NCI-H2227 (cell line): ENCODE measurements around the gene ESYT1.

Experiments used
- DNase-seq: peaks from one replicate; lab custom pipeline; 2025; ENCODE audit not compliant: unreplicated experiment; lab: John Stamatoyannopoulos, UW

ESYT1 gene

GRCh38 chr12:56172839-56173238 is 44.8 kb downstream of the ESYT1 start:
- no peak for DNase-seq

- DNase-seq = no peak
These were observed 50.3 kb downstream of the ESYT1 start for GRCh38 chr12:56178347-56178746.

GRCh38 chr12:56186957-56187356 is 58.9 kb downstream of the ESYT1 start:
- DNase-seq = no peak

DNA sequence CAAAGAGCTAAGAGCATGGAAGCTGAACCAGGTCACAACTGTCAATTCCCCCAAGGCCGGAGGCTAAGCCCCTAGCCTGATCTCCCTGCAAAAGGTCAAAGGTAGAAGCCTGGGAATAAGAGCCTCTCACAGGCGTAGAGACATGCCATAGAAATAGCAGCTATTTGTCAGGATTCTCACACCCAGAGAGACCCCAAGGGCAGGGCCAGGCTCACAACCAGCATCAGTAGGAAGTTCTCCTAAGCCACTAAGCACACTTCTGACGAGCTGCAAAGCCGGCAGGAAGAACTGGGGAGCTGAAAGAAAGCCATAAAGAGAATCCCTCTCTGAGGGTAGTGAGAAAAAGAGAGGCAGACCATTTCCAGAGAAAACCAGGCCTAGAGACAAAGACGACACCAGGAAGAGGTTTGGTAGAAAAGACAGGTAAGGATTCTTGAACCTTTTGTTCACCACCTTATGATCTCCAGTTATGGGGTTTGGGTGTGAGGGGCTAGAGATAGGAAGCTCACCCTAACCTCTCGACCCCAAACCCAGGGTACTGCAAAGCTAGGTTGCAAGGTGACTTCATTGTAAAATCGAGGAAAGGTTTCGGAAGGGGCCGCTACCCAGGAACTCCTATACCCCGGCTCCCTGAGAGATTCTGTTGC is 60.2 kb downstream of the ESYT1 start:
- DNase-seq = no peak

- no peak for DNase-seq
These were observed 60.7 kb downstream of the ESYT1 start for GRCh38 chr12:56188778-56189098.

DNA sequence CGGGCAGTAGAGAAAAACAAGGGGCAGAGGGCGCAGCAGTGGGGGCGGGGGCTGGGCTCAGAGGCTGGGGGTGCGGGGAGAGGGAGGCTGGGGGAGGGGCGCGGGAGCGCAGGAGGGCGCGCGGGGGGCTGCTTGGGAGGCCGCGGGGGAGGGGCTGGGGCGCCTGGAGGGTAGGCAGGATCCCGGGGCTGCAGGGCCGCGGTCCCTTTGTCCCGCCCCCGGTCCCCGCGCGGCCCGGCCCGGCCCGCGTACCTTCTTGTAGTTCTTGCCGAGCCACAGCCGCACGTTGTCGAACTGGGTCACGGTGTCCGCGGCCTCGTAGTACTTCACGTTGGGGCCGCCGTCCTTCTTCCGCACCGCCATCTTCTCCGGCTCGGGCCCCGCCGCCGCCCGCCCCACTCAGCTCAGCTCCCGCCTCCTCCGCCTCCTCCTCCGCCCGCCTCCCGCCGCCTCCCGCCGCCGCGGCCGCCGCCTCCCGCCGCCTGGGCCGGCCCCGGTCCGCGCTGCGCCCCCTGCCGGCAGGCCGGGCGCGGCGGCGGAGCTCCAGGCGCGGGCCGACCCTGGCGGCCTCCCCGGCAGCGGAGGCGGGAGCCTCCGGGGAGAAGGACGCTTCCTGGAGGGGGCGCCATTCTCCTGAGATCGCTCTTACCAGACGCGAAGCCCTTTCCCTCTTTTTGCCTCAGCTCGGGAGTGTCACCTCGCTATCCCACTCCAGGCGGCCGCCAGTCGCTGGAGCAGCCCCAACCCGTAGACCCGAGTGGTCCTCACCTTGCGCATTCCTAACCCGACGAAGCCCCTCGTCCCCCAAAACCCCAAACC is 61.2 kb downstream of the ESYT1 start, which contains the start of gene SMARCC2:
SMARCC2 (minus strand) TSS at position 385 of the 819 bp plus-strand sequence; CDS start at position 363, 22 bp downstream.
- DNase-seq = peak; percentile 87

DNA sequence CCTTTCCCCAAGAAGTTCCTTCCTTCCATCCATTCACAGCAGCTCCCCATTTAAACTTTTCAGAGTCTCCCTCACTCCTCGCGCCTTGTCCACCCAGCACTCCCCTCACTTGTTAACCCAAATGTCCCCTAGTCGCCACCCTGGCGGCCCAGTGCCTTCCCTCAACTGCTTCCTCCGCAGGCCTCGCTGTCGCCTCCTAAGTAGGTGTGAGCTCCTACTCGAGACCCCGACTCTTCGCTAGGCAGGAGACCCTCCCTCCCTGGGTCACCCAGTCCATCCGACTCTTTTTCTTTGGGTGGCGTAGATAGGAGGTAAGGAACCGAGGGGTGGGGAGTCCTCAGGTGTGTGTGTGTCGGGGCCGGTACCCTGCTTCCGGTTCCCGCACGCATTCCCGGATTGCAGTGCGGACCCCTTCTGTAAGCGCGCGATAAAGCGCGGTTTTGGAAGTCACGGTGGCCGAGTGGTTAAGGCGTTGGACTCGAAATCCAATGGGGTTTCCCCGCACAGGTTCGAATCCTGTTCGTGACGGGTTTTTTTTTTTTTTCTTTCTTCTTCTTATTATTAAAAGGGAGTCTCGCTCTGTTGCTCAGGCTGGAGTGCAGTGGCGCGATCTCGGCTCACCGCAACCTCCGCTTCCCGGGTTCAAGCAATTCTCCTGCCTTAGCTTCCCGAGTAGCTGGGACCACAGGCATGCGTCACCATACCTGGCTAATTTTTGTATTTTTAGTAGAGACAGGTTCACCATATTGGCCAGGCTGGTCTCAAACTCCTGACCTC is 62.0 kb downstream of the ESYT1 start:
- peak; percentile 93 for DNase-seq

- DNase-seq = no peak
These were observed 62.7 kb downstream of the ESYT1 start for GRCh38 chr12:56190695-56191155.

DNA sequence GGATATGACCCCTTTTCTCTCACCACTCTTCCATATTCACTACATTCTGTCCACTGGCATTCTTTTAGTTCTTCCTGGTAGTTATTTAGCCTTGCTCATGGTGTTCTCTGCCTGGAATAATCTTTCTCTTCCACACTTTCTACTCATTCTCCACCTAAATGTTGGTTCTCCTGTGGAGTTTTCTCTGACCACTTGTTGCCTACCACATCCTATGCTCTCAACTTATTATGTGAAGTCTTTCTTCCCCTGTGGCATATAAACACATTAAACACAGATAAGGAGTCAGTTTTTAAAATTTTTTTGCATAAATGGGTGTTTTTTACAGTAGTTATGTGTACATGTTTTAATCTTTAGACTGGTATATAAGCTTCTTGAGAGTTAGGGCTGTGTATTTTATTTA is 64.5 kb downstream of the ESYT1 start:
- no peak for DNase-seq

- DNase-seq = peak; percentile 91
These were observed 65.0 kb downstream of the ESYT1 start for GRCh38 chr12:56193025-56193578.
